Vagina (tissue), 2 donors: ENCODE results near the gene CTDSPL2. TPM values are rescaled to one million over a fixed set of nuclear protein-coding genes. Genes with fewer than 3 reads are reported as not detected.

Experiments used
- DNase-seq, 2 donors: peaks; one replicate each; pipeline ENCODE4 v3.0.0-alpha.2; 2017; ENCODE audit errors: extremely low spot score in 2 of 2
- H3K27ac ChIP-seq: fragments of 200-600 bp; sonication (generic); one replicate; pipeline ENCODE4 v1.5.1; 2019
- H3K27me3 ChIP-seq: fragments of 200-600 bp; sonication (generic); one replicate; pipeline ENCODE4 v1.5.1; 2019
- H3K36me3 ChIP-seq, 2 donors: fragments of 200-600 bp; sonication (generic); one replicate each; pipeline ENCODE4 v1.5.1; 2017 to 2019
- H3K4me1 ChIP-seq: fragments of 200-600 bp; sonication (generic); one replicate; pipeline ENCODE4 v1.5.1; 2019
- H3K4me3 ChIP-seq, 2 donors: fragments of 200-600 bp; sonication (generic); 1 replicate in 1 of 2; 2 replicates in 1 of 2; pipeline ENCODE4 v1.5.1; 2016 to 2019
- H3K9me3 ChIP-seq: fragments of 200-600 bp; sonication (generic); one replicate; pipeline ENCODE4 v1.5.1; 2019
- POLR2A ChIP-seq, 2 donors: fragments of 450-650 bp; IDR thresholded peaks; one replicate each; pipeline ENCODE4 v1.6.1; 2017; ENCODE audit warnings: antibody characterized with exemption in 2 of 2, mild to moderate bottlenecking in 2 of 2, moderate library complexity in 2 of 2
- POLR2AphosphoS5 ChIP-seq, 2 donors: sonication (generic); formaldehyde crosslinking; IDR thresholded peaks; one replicate each; pipeline ENCODE4 v1.9.0; 2017; ENCODE audit warnings: antibody characterized with exemption in 2 of 2, mild to moderate bottlenecking in 2 of 2, low read depth in 1 of 2; ENCODE audit not compliant: insufficient read depth in 1 of 2
- intact Hi-C: fragments of 100-400 bp; cut with DNase I; formaldehyde crosslinking; loops from one replicate; pipeline ENCODE4 v1.15.1; 2023
- total RNA-seq: library from RNA; depleted of rRNA; stranded (reverse); fragments of >200 nt; gene quantifications from one replicate; pipeline ENCODE4 v1.2.3, GENCODE V29; 2016
- TF ChIP-seq, protein P1 (sequence below), 3 experiments: fragments of 450-650 bp in 2 of 3; fragments of 200-600 bp in 1 of 3; sonication (generic) in 1 of 3; IDR thresholded peaks; one replicate each; pipeline ENCODE4 v1.5.1; 2017 to 2019; ENCODE audit warnings: antibody characterized with exemption in 3 of 3, mild to moderate bottlenecking in 2 of 3, moderate library complexity in 2 of 3

The CTDSPL2 gene
- total RNA-seq, 1 donor from 2014 or later: 37.1 TPM

DNA sequence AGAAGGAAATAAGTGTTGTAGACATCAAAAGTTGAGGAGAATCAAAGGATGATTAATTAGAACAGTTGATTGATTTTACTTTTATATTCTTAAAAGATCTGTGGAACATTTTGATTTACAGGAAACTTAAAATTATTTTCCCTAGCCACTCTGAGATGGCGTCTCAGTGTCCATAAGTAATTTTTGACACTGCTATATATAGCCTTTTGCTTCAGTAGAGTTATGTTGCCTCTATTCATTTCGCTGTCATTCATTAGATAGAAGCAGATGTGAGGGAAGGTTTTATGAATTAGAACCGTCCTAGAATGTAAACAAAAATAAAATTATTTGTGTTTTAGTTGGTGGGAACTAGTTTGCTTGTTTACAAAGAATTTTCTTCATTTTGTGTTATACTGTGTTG lies 58.5 kb downstream of the CTDSPL2 start:
- Histone ChIP-seq H3K4me3 (no peak overlapping the region), H3K27ac (no peak overlapping the region), H3K36me3 (peaks cover 0 to 15% of the 10 kb centered on the region in 2 donors), H3K4me1 (no peaks in the 10 kb centered on the region), H3K9me3 (no peaks in the 10 kb centered on the region), H3K27me3 (no peaks in the 10 kb centered on the region)
- DNase-seq: no peak
- TF ChIP-seq POLR2AphosphoS5 (IDR thresholded peaks at IDR 0.05; ENCODE audit: insufficient read depth in 1 of 2, low read depth in 1 of 2) (no peak), POLR2A (IDR thresholded peaks at IDR 0.05) (no peak)
- TF ChIP-seq, protein P1, sequence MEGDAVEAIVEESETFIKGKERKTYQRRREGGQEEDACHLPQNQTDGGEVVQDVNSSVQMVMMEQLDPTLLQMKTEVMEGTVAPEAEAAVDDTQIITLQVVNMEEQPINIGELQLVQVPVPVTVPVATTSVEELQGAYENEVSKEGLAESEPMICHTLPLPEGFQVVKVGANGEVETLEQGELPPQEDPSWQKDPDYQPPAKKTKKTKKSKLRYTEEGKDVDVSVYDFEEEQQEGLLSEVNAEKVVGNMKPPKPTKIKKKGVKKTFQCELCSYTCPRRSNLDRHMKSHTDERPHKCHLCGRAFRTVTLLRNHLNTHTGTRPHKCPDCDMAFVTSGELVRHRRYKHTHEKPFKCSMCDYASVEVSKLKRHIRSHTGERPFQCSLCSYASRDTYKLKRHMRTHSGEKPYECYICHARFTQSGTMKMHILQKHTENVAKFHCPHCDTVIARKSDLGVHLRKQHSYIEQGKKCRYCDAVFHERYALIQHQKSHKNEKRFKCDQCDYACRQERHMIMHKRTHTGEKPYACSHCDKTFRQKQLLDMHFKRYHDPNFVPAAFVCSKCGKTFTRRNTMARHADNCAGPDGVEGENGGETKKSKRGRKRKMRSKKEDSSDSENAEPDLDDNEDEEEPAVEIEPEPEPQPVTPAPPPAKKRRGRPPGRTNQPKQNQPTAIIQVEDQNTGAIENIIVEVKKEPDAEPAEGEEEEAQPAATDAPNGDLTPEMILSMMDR (IDR thresholded peaks at IDR 0.05): no peak
- intact Hi-C loops: no loop called here

DNA sequence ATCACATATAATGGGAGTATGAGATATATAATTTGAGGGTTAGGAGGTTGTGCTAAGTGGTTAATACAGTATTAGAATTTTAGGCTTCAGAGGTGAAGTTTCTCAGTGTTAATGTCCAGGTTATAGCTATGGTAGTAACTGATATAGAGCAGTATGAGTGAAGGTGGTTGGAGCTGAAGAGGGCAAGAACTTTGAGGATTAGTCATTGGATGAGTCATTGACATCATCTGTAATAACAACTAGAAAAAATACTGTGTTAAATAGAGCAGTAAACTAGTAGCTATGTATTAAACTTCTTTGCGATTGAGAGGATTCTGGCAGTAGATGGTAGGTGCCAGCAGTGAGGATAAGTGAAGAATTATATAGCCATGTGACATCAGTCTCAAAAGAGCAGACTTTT lies 62.0 kb downstream of the CTDSPL2 start:
- H3K4me1 ChIP-seq: no peaks in the 10 kb centered on the region
- intact Hi-C loops: no loop called here
- TF ChIP-seq POLR2A (IDR thresholded peaks at IDR 0.05): no peak
- TF ChIP-seq POLR2AphosphoS5 (IDR thresholded peaks at IDR 0.05; ENCODE audit: insufficient read depth in 1 of 2, low read depth in 1 of 2): no peak
- TF ChIP-seq, protein P1 (IDR thresholded peaks at IDR 0.05): no peak
- H3K27me3 ChIP-seq: no peaks in the 10 kb centered on the region
- H3K4me3 ChIP-seq: no peak overlapping the region
- no peaks in the 10 kb centered on the region for H3K9me3 ChIP-seq
- no peak overlapping the region for H3K27ac ChIP-seq
- peaks cover 0 to 19% of the 10 kb centered on the region in 2 donors for H3K36me3 ChIP-seq
- DNase-seq: no peak

DNA sequence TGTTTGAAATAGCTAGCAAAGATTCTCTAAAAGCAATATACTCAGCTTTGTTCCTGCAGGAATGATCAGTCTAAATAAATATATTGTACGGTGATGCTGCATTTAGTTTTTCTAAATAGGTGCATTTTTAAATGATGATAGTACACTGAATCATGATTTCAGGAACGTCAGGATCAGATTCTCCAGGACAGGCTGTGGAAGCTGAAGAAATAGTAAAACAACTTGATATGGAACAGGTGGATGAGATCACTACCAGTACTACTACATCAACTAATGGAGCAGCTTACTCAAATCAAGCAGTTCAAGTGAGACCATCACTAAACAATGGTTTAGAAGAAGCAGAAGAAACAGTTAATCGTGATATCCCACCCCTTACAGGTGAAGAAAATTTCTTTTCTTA lies 63.2 kb downstream of the CTDSPL2 start:
- H3K27me3 ChIP-seq: no peaks in the 10 kb centered on the region
- H3K27ac ChIP-seq: no peak overlapping the region
- no peaks in the 10 kb centered on the region for H3K9me3 ChIP-seq
- no peaks in the 10 kb centered on the region for H3K4me1 ChIP-seq
- H3K36me3 ChIP-seq: peaks cover 0 to 19% of the 10 kb centered on the region in 2 donors
- intact Hi-C loops: no loop called here
- TF ChIP-seq POLR2A (IDR thresholded peaks at IDR 0.05) (no peak), POLR2AphosphoS5 (IDR thresholded peaks at IDR 0.05; ENCODE audit: insufficient read depth in 1 of 2, low read depth in 1 of 2) (no peak)
- TF ChIP-seq, protein P1 (IDR thresholded peaks at IDR 0.05): no peak
- no peak overlapping the region for H3K4me3 ChIP-seq
- DNase-seq: no peak

DNA sequence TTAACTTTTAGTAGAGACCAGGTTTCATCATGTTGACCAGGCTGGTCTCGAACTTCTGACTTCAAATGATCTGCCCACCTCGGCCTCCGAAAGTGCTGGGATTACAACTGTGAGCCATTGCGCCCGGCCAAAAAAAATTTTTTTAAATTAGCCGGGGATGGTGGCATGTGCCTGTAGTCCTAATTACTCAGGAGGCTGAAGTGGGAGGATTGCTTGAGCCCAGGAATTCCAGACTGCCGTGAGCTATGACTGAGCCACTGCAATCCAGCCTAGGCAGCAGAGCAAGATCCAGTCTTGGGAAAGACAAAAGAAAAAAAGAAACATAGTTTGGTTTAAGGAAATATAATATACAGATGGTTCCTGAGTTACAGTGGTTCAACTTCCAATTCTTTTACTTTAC lies 64.6 kb downstream of the CTDSPL2 start:
- Histone ChIP-seq H3K27me3 (no peaks in the 10 kb centered on the region), H3K4me3 (no peak overlapping the region), H3K4me1 (no peaks in the 10 kb centered on the region), H3K27ac (no peak overlapping the region), H3K9me3 (no peaks in the 10 kb centered on the region), H3K36me3 (peaks cover 0 to 14% of the 10 kb centered on the region in 2 donors)
- intact Hi-C loops: no loop called here
- no peak for DNase-seq
- TF ChIP-seq POLR2A (IDR thresholded peaks at IDR 0.05): no peak

DNA sequence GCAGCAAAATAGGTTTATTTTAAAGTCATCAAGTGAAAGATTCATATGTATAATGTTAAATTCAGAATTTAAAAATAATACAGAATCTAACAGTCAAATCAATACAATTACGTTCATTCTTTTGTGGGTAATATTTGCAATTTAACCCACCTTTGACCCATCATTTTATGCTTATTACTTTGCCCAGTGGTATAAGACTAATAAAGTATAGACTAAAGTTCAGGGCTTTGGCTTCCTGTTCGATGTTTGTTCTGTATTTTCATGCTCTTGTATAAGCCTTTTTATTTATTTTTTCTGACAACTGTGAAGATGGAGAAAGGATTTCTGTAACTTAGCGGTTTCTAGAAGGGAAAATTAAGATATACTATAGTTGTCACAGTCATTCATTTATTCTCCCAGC lies 65.2 kb downstream of the CTDSPL2 start:
- no peak overlapping the region for H3K27ac ChIP-seq
- no peaks in the 10 kb centered on the region for H3K9me3 ChIP-seq
- no peaks in the 10 kb centered on the region for H3K27me3 ChIP-seq
- H3K4me1 ChIP-seq: no peaks in the 10 kb centered on the region
- TF ChIP-seq POLR2A (IDR thresholded peaks at IDR 0.05): no peak
- TF ChIP-seq POLR2AphosphoS5 (IDR thresholded peaks at IDR 0.05; ENCODE audit: insufficient read depth in 1 of 2, low read depth in 1 of 2): no peak
- TF ChIP-seq, protein P1 (IDR thresholded peaks at IDR 0.05): no peak
- no peak for DNase-seq
- peaks cover 0 to 14% of the 10 kb centered on the region in 2 donors for H3K36me3 ChIP-seq
- intact Hi-C loops: no loop called here
- H3K4me3 ChIP-seq: no peak overlapping the region
